ENCODE data around the gene PACS1. TPM values are rescaled to one million over a fixed set of nuclear protein-coding genes. Genes with fewer than 3 reads are reported as not detected.

The PACS1 gene
- total RNA-seq, 4 donors from 2014 or later, result 32.0 to 62.7 (median 51.8) TPM

DNA sequence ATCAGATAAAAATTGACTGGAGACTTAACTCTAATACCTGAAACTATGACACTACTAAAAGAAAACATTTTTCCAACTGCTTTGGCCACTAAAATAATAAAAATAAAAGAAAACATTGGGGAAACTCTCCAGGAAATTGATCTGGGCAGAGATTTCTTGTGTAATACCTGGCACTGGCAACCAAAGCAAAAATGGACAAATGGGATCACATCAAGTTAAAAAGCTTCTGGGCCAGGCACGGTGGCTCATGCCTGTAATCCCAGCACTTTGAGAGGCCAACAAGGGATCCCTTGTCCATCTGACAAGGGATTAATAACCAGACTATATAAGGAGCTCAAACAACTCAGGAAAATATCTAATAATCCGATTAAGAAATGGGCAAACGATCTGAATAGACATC, 133.8 kb downstream of the PACS1 start:
- TF ChIP-seq, protein P1, sequence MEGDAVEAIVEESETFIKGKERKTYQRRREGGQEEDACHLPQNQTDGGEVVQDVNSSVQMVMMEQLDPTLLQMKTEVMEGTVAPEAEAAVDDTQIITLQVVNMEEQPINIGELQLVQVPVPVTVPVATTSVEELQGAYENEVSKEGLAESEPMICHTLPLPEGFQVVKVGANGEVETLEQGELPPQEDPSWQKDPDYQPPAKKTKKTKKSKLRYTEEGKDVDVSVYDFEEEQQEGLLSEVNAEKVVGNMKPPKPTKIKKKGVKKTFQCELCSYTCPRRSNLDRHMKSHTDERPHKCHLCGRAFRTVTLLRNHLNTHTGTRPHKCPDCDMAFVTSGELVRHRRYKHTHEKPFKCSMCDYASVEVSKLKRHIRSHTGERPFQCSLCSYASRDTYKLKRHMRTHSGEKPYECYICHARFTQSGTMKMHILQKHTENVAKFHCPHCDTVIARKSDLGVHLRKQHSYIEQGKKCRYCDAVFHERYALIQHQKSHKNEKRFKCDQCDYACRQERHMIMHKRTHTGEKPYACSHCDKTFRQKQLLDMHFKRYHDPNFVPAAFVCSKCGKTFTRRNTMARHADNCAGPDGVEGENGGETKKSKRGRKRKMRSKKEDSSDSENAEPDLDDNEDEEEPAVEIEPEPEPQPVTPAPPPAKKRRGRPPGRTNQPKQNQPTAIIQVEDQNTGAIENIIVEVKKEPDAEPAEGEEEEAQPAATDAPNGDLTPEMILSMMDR (IDR thresholded peaks at IDR 0.05), result no peak
- TF ChIP-seq EP300 (IDR thresholded peaks at IDR 0.05) (no peak), POLR2A (IDR thresholded peaks at IDR 0.05) (no peak)
- WGBS, 2 donors, result 85 to 90% methylated on average over 3 of the region's 3 CpGs
- Histone ChIP-seq H3K4me1 (no peaks in the 10 kb centered on the region), H3K27ac (no peak overlapping the region), H3K27me3 (no peaks in the 10 kb centered on the region), H3K4me3 (no peak overlapping the region), H3K36me3 (peaks cover 0 to 9% (median 0%) of the 10 kb centered on the region in 3 donors), H3K9me3 (peaks cover 0 to 7% (median 2%) of the 10 kb centered on the region in 4 donors)
- DNase-seq (ENCODE audit: low spot score in 2 of 2), result no peak

DNA sequence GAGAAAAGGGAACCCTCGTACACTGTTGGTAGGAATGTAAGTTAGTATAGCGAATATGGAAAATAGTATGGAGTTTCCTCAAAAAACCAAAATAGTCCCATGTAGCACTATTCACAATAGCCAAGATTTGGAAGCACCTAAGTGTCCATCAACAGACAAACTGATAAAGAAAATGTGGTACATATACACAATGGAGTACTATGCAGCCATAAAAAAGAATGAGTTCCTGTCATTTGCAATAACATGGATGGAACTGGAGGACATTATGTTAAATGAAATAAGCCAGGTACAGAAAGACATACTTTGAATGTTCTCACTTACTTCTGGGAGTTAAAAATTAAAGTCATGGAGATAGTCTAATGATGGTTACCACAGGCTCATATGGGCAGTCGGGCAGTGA, 134.3 kb downstream of the PACS1 start:
- H3K27ac ChIP-seq, result no peak overlapping the region
- WGBS, 2 donors, result 96 to 99% methylated on average over 3 of the region's 3 CpGs
- no peak for TF ChIP-seq POLR2A (IDR thresholded peaks at IDR 0.05)
- TF ChIP-seq, protein P1 (IDR thresholded peaks at IDR 0.05), result no peak
- no peak for TF ChIP-seq EP300 (IDR thresholded peaks at IDR 0.05)

DNA sequence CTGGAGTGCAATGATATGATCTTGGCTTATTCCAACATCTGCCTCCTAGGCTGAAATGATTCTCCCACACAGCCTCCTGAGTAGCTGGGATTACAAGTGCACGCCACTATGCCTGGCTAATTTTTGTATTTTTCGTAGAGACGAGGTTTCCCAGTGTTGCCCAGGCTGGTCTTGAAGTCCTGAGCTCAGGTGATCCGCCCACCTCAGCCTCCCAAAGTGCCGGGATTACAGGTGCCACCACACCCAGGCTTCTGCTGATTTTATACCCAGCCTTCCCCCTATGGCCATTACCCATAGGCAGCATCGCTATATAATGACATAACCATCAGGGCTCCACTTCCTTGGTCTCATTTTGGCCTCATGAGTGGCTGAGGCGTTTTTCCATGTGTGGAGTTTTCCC, 137.7 kb downstream of the PACS1 start:
- DNase-seq (ENCODE audit: low spot score in 2 of 2), result no peak
- no peaks in the 10 kb centered on the region for H3K9me3 ChIP-seq
- H3K36me3 ChIP-seq, result peaks cover 0 to 23% (median 0%) of the 10 kb centered on the region in 3 donors
- peaks cover 0 to 5% (median 0%) of the 10 kb centered on the region in 4 donors for H3K4me1 ChIP-seq
- H3K27ac ChIP-seq, result no peak overlapping the region
- no peak overlapping the region for H3K4me3 ChIP-seq
- H3K27me3 ChIP-seq, result no peaks in the 10 kb centered on the region
- TF ChIP-seq EP300 (IDR thresholded peaks at IDR 0.05), result no peak
- no peak for TF ChIP-seq POLR2A (IDR thresholded peaks at IDR 0.05)
- TF ChIP-seq, protein P1 (IDR thresholded peaks at IDR 0.05), result no peak
- 87 to 89% methylated on average over 7 of the region's 7 CpGs for WGBS, 2 donors

More for the DNA sequence above, 134.3 kb downstream of the PACS1 start:
- H3K36me3 ChIP-seq, result peaks cover 0 to 5% (median 0%) of the 10 kb centered on the region in 3 donors
- peaks cover 0 to 7% (median 2%) of the 10 kb centered on the region in 4 donors for H3K9me3 ChIP-seq
- no peak overlapping the region for H3K4me3 ChIP-seq
- H3K4me1 ChIP-seq, result peaks cover 0 to 4% (median 0%) of the 10 kb centered on the region in 4 donors
- H3K27me3 ChIP-seq, result no peaks in the 10 kb centered on the region
- no peak for DNase-seq (ENCODE audit: low spot score in 2 of 2)

DNA sequence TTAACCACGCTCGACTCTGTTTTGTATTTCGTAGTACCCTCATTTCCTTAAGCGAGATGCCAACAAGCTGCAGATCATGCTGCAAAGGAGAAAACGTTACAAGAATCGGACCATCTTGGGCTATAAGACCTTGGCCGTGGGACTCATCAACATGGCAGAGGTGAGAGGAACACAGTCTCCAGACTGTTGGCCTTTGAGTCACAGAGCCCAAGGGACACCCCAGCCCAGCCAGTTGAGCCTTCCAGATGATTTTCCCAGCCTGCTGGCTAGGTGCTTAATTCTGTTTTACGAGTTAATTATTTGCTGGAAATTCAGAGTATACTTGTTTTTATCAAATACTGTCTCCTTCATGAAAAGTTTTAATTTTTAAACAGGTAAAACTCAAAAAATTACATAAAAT, 141.0 kb downstream of the PACS1 start:
- DNase-seq (ENCODE audit: low spot score in 2 of 2), result no peak
- peaks cover 0 to 55% (median 0%) of the 10 kb centered on the region in 3 donors for H3K36me3 ChIP-seq
- WGBS, 2 donors, result 87 to 94% methylated on average over 8 of the region's 8 CpGs
- no peak for TF ChIP-seq POLR2A (IDR thresholded peaks at IDR 0.05)
- TF ChIP-seq, protein P1 (IDR thresholded peaks at IDR 0.05), result no peak
- no peak for TF ChIP-seq EP300 (IDR thresholded peaks at IDR 0.05)
- no peak overlapping the region for H3K27ac ChIP-seq
- no peak overlapping the region for H3K4me3 ChIP-seq
- no peaks in the 10 kb centered on the region for H3K9me3 ChIP-seq
- no peaks in the 10 kb centered on the region for H3K27me3 ChIP-seq
- H3K4me1 ChIP-seq, result peaks cover 0 to 5% (median 0%) of the 10 kb centered on the region in 4 donors

DNA sequence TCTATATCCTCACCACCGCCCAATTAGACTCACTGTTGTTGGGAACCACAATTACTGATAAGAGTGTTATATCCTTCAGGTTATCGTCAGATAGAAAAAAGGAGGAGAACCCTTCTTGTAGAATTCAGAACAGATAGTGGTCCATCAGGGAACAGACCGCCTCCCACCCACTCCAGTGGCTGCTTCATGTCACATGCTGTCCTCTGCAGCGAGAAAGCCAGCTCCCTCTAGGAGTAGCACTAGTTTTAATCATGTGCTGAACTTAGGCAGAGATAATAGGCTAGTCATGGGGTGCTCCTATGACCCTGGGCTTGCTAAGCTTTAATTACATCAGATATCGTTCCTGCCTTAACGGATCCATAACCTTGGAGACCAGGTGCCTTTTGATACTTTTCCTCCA, 146.8 kb downstream of the PACS1 start:
- 93 to 94% methylated on average over 6 of the region's 6 CpGs for WGBS, 2 donors
- H3K27ac ChIP-seq, result no peak overlapping the region
- no peaks in the 10 kb centered on the region for H3K4me1 ChIP-seq
- no peaks in the 10 kb centered on the region for H3K27me3 ChIP-seq
- peaks cover 0 to 95% (median 4%) of the 10 kb centered on the region in 3 donors for H3K36me3 ChIP-seq
- H3K4me3 ChIP-seq, result no peak overlapping the region
- no peaks in the 10 kb centered on the region for H3K9me3 ChIP-seq
- TF ChIP-seq EP300 (IDR thresholded peaks at IDR 0.05) (no peak), POLR2A (IDR thresholded peaks at IDR 0.05) (no peak)
- TF ChIP-seq, protein P1 (IDR thresholded peaks at IDR 0.05), result no peak
- DNase-seq (ENCODE audit: low spot score in 2 of 2), result no peak
